GM12801 (cell line): ENCODE measurements around the gene CMTM6.

Experiments used
- CTCF ChIP-seq: IDR thresholded peaks from one replicate; pipeline ENCODE4 v1.5.1; 2011; ENCODE audit warnings: control low read depth; ENCODE audit not compliant: insufficient read length; ENCODE audit errors: extremely low read depth

The CMTM6 gene

GRCh38 chr3:32498252-32498651, 4.4 kb downstream of the CMTM6 start:
- TF ChIP-seq CTCF = no peak

GRCh38 chr3:32495609-32496008, 7.0 kb downstream of the CMTM6 start:
- no peak for TF ChIP-seq CTCF

GRCh38 chr3:32495085-32495484, 7.6 kb downstream of the CMTM6 start:
- no peak for TF ChIP-seq CTCF

- no peak for TF ChIP-seq CTCF
These were observed 8.9 kb downstream of the CMTM6 start for GRCh38 chr3:32493437-32494414.

GRCh38 chr3:32492684-32493436, 9.8 kb downstream of the CMTM6 start:
- no peak for TF ChIP-seq CTCF

GRCh38 chr3:32488474-32489008, 14.1 kb downstream of the CMTM6 start:
- TF ChIP-seq CTCF = no peak

- no peak for TF ChIP-seq CTCF
These were observed 14.7 kb downstream of the CMTM6 start for GRCh38 chr3:32487781-32488473.
